ENCODE data around the gene PCBP4. TPM values are rescaled to one million over a fixed set of nuclear protein-coding genes. Genes with fewer than 3 reads are reported as not detected.

PCBP4 gene
- total RNA-seq, 1 experiment from 2014 or later, result 26.4 TPM

GRCh38 chr3:51941798-51942602, 25.3 kb downstream of the PCBP4 start, which contains the start of the genes PARP3 and RRP9:
Gene PARP3, plus strand, starts transcription at chr3:51942363. Its CDS starts 993 bp downstream, at chr3:51943356.
Gene RRP9, minus strand, starts transcription at chr3:51941904. Its CDS starts 37 bp downstream, at chr3:51941867.
- POLR2A ChIA-PET, result interaction anchor here (0.6 to 5.8 kb wide), 32 partner anchors 9 to 1469 kb away, joined by 3 to 127 read pairs (median 4); partner anchors contain the start of genes ABHD14A, ABHD14B, ACY1 and DCAF1
- Mint-ChIP-seq H3K9me3 (ENCODE audit: unreplicated experiment) (no peaks in the 10 kb centered on the region), H3K4me3 (ENCODE audit: unreplicated experiment) (peak within 1 kb of the TSS; percentile 92), H3K36me3 (ENCODE audit: insufficient read depth, unreplicated experiment) (peaks cover 36% of the 10 kb centered on the region), H3K27ac (ENCODE audit: low read depth, unreplicated experiment) (peak within 1 kb of the TSS; percentile 95), H3K27me3 (ENCODE audit: insufficient read depth, unreplicated experiment) (no peaks in the 10 kb centered on the region), H3K4me1 (ENCODE audit: insufficient read depth, unreplicated experiment) (peaks cover 16% of the 10 kb centered on the region)
- TF ChIP-seq, protein P1, sequence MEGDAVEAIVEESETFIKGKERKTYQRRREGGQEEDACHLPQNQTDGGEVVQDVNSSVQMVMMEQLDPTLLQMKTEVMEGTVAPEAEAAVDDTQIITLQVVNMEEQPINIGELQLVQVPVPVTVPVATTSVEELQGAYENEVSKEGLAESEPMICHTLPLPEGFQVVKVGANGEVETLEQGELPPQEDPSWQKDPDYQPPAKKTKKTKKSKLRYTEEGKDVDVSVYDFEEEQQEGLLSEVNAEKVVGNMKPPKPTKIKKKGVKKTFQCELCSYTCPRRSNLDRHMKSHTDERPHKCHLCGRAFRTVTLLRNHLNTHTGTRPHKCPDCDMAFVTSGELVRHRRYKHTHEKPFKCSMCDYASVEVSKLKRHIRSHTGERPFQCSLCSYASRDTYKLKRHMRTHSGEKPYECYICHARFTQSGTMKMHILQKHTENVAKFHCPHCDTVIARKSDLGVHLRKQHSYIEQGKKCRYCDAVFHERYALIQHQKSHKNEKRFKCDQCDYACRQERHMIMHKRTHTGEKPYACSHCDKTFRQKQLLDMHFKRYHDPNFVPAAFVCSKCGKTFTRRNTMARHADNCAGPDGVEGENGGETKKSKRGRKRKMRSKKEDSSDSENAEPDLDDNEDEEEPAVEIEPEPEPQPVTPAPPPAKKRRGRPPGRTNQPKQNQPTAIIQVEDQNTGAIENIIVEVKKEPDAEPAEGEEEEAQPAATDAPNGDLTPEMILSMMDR (IDR thresholded peaks at IDR 0.05; ENCODE audit: unreplicated experiment), result peak; percentile 96
- CTCF ChIA-PET, result interaction anchor here (0.5 to 2.6 kb wide), 35 partner anchors 8 to 1575 kb away, joined by 3 to 49 read pairs (median 4); partner anchors contain the start of genes ABHD14A, ABHD14B, ACY1 and PCBP4
- BruUV-seq (replicated peaks), result TSS peak; percentile 81
- peak; percentile 100 for DNase-seq (ENCODE audit: unreplicated experiment)
- intact Hi-C loops (cut with micrococcal nuclease), result loop anchor here (1.0 to 5.0 kb wide), 5 partner anchors 32 to 202 kb away; partner anchors contain the start of gene ABHD14B

DNA sequence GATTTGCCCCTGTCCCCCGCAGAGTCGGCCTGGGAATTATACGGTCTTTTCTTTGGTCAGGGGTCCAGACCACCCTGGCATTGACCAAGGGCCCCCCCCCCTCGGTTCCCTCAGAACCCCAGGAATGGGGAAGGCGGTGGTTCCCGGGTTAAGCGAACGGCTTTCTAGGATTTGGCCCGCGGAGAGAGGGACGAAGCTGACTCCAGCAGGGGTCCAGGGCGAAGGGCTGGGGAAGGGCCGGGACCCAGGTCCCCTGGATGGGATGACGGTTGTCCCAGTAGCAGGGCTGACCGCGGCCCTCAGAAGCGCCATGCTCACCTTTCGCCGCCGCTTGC, 25.8 kb downstream of the PCBP4 start:
- POLR2A ChIA-PET, result interaction anchor here (0.6 to 5.8 kb wide), 26 partner anchors 9 to 1468 kb away, joined by 3 to 127 read pairs (median 4); partner anchors contain the start of genes ABHD14A, ABHD14B, ACY1 and DCAF1
- Mint-ChIP-seq H3K27ac (ENCODE audit: low read depth, unreplicated experiment) (peak overlapping the region; percentile 95), H3K4me1 (ENCODE audit: insufficient read depth, unreplicated experiment) (peaks cover 16% of the 10 kb centered on the region), H3K36me3 (ENCODE audit: insufficient read depth, unreplicated experiment) (peaks cover 42% of the 10 kb centered on the region), H3K4me3 (ENCODE audit: unreplicated experiment) (peak overlapping the region; percentile 92), H3K9me3 (ENCODE audit: unreplicated experiment) (no peaks in the 10 kb centered on the region), H3K27me3 (ENCODE audit: insufficient read depth, unreplicated experiment) (no peaks in the 10 kb centered on the region)
- CTCF ChIA-PET, result interaction anchor here (0.5 to 2.6 kb wide), 24 partner anchors 9 to 1575 kb away, joined by 3 to 49 read pairs (median 4); partner anchors contain the start of genes ABHD14A and ABHD14B
- BruUV-seq (replicated peaks), result no TSS peak
- TF ChIP-seq, protein P1 (IDR thresholded peaks at IDR 0.05; ENCODE audit: unreplicated experiment), result no peak
- intact Hi-C loops (cut with micrococcal nuclease), result loop anchor here (5.0 kb wide), 1 partner anchor 181 kb away; no protein-coding TSS in a partner anchor
- DNase-seq (ENCODE audit: unreplicated experiment), result no peak

DNA sequence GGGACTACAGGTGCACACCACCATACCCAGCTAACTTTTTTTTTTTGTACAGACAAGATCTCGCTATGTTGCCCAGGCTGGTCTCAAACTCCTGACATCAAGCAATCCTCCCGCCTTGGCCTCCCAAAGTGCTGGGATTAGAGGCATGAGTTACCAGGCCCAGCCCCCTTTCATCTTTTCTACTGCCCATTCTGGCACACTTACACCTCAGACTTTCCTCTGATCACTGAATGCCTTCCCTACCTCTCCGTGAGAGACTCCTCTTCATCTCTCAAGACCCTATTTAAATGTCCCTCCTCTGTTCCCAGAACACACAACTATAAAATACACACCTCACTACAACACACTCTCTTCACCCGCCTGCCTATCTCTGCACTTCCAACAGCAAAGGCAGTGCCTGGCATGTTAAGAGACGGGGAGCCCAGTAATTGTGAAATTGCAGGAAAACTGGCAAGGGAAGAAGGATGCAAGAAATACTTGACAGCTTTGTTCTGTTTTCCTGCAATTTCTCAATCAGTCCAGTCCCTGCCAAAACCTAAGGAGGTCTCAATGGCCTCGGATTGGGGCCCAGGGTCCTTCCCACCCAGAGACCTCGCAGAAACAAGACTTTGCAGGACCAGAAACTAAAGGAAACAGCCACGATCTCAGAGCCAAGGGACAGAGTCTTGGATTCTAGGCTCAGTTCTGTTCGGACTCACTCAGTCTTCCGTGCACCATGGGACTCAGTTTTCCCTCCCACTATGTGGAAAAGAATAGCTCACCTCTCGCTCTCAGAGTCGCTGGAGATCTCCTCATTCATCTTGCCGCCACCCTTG, 26.4 kb downstream of the PCBP4 start:
- TSS peak; percentile 58 for BruUV-seq (replicated peaks)
- Mint-ChIP-seq H3K27me3 (ENCODE audit: insufficient read depth, unreplicated experiment) (no peaks in the 10 kb centered on the region), H3K36me3 (ENCODE audit: insufficient read depth, unreplicated experiment) (peaks cover 48% of the 10 kb centered on the region), H3K9me3 (ENCODE audit: unreplicated experiment) (no peaks in the 10 kb centered on the region), H3K4me3 (ENCODE audit: unreplicated experiment) (peak overlapping the region; percentile 92), H3K27ac (ENCODE audit: low read depth, unreplicated experiment) (peak overlapping the region; percentile 95), H3K4me1 (ENCODE audit: insufficient read depth, unreplicated experiment) (peaks cover 16% of the 10 kb centered on the region)
- ChIA-PET CTCF (interaction anchor here (0.5 to 2.6 kb wide), 22 partner anchors 9 to 1574 kb away, joined by 3 to 49 read pairs (median 3); partner anchors contain the start of genes ABHD14A and ABHD14B), POLR2A (interaction anchor here (0.6 to 5.8 kb wide), 25 partner anchors 8 to 1467 kb away, joined by 3 to 127 read pairs (median 4); partner anchors contain the start of genes ABHD14A, ABHD14B, ACY1 and DCAF1)
- intact Hi-C loops (cut with micrococcal nuclease), result loop anchor here (5.0 kb wide), 1 partner anchor 181 kb away; no protein-coding TSS in a partner anchor
- TF ChIP-seq, protein P1 (IDR thresholded peaks at IDR 0.05; ENCODE audit: unreplicated experiment), result no peak
- DNase-seq (ENCODE audit: unreplicated experiment), result peak; percentile 39
